NCI-H1694 (cell line): Measurements from ENCODE around the gene DNAH2.

Source experiments
- DNase-seq: peaks from one replicate; lab custom pipeline; 2025; lab: John Stamatoyannopoulos, UW

Gene DNAH2

DNA sequence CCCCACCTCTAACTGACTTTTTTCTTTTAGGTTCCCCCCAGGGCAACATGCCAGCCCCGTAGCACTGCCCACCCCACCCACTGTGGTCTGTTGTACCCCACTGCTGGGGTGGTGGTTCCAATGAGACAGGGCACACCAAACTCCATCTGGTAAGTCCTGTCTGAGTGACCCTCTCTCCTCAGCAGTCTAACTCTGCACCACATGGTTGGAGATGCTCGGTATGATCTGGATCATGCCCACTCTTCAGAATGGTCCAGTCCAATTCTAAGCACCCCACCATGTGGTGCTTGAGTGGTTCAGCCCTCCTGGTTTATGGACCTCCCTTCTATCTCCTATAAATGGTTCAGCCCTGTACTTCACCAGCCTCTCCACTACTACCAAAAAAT is 122.3 kb downstream of the DNAH2 start:
- no peak for DNase-seq

DNA sequence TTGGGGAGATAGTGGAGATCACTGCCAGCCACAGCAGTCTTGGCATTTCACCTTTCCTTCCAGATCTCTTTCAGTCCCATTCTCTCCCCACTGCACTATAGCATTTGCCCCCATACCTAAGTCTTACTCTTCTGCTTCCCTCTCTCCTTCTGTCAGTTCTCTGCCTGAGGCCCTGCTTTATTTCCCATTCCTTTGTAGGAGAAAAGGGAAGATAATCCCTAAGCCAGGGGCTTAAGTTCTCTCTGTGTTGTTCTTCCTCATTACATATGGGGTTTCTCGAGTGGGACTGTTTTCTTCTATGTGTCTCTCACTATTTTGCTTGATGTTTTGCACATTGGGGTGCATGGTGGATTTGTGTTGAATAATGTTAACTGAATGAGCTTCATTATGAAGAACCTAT is 122.9 kb downstream of the DNAH2 start:
- no peak for DNase-seq

DNA sequence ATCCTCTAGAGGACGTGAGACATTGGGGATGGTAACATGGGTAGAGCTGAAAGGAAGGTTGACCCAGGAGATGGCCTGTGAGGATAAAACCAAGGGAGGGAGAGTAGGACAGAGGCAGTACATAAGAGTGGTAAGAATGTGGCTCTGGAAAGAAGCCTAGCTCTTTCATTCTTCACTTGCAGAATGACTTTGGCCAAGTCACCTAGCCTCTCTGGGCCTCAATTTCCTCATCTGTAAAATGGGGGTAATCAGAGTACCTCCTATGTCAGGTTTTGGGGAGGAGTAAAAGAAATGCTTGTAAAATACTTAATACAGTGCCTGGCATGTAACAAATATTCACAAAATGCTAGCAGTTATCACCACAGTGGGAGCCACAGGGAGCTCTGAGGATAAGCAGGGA is 123.3 kb downstream of the DNAH2 start:
- no peak for DNase-seq

DNA sequence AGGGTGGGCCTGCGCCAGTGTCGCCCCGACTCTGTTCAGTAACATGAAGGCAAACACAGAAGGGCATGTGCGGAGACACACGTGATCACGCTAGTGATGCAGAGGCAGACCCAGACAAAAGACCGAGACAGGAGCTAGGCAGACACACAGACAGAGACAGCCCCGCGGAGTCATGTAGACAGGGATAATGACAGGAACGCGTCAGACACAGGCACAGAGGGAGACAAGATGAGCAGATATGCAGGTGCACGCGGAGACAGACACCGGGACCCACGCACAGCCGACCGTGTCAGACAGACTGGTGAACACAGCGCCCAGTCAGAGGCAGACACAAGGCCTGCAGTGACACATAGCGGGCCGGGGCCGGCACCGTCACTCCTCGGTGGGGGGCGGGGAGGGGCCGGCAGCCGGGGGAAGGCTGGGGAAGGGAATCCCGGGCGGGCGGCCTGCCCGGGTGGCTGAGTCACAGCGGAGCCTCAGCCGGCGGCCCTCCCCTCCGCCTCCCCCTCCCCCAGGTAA is 123.9 kb downstream of the DNAH2 start:
- DNase-seq: peak; percentile 46

DNA sequence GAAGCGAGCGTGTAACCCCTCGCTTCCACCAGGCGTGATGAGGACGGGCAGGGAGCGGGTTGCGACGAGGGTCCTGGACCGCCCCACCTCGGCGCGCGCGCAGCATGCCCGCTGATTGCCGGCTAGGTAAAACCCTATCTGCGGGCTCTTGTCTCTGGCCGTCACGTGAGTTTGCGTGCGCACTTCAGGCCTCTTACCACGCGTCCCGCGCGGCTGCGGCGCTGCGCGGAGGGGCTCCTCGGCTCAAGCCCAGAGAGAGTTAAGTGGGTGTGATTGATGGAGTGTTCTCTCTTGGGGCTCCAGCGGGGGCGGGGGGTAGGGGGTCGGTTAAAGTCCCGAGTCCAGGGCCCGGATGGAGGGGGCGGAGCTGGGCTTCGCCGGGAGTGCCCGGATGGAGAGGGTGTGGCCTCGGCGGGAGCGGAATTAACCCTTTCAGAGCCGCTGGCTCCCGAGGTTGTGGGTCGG is 124.4 kb downstream of the DNAH2 start:
- DNase-seq: peak; percentile 81

DNA sequence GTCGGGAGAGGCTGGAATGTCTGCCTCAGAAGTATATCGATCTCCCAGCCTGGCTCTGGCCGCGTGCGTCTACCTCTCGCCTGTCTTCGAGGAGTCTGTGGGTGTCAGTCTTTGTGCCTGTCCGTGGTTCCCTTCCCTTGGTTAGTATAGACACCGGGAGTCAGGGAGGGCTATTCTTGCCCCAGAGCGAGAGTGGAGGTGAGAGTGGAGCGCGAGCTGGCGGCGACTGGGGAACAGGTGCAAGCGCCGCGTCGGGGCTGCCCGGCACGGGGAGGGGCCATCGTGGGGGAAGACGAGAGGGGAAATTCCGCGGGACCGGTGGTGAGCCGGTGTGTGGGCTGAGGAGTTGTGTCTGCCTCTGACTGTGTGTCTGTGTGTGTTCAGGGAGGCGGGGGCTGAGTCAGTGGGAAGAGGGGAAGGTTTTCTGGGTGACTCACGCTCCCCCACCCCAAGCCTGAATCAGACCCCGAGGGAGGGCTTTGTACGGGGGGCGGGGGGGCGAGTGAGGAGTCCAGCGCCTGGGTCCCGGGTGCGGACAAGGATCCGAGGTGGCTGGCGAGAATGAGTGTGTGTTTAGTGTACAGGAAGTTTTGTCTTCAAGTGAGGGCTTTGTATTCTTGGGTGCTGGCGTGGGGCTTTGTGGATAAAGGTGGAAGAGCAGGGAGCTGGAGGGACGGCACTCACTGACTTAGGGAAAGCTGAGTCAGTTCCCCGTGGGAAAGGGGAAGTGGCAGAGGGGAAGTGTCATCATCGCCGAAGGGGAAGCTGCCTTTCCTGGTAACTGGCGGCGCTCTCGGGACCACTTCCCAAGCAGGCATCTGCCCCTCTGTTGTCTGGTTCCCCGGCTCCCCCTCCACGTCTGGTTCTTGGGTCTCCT is 125.1 kb downstream of the DNAH2 start:
- DNase-seq: no peak

DNA sequence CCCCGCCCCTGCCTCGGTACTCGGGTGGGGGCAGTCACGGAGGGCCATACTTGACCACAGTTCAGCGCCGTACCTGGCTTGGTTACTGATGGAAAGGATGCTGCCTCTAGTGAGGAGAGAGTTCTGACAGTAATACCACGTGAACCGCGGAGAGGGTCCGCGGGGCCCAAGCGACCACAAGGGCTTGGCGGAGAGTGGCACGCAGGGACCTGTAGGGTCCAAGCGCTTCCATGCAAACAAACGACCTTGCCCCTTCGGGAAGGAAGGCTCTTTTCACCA is 125.7 kb downstream of the DNAH2 start:
- no peak for DNase-seq

DNA sequence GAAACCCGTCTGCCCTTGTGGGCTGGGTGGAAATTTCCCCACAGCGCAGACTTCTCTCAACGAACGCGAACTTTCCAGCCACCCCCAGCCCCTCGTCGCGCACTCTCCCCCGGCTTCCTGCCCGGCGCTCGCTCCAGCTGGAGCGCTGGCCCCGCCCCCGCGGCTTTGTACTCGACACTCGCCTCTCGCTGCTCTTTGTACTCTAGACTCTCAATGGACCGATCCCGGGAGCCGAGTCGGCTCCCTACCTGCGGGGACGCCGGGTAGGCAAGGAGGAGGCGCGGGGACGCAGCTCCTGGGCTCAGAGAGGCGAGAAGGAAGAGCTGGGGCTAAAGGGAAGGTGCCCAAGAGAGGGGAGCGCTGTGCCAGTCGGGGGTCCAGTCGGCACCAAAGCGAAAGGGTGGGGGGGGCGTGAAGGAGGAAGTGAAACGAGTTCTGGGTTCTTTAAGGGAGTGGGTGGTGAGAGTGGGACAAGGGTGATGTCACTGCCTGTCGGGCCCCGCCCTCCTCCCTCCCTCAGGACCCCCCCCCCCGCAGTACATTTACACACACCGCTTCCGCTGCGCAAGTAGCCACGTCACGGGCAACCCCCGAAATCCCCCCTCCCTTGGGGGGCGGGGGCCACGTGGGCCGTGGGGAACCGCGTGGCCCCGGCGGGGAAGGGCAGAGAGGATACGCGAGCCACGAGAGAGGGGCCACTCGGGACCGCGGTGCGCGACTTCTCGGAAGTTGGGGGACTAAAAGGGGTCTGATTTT is 126.2 kb downstream of the DNAH2 start:
- peak; percentile 15 for DNase-seq

DNA sequence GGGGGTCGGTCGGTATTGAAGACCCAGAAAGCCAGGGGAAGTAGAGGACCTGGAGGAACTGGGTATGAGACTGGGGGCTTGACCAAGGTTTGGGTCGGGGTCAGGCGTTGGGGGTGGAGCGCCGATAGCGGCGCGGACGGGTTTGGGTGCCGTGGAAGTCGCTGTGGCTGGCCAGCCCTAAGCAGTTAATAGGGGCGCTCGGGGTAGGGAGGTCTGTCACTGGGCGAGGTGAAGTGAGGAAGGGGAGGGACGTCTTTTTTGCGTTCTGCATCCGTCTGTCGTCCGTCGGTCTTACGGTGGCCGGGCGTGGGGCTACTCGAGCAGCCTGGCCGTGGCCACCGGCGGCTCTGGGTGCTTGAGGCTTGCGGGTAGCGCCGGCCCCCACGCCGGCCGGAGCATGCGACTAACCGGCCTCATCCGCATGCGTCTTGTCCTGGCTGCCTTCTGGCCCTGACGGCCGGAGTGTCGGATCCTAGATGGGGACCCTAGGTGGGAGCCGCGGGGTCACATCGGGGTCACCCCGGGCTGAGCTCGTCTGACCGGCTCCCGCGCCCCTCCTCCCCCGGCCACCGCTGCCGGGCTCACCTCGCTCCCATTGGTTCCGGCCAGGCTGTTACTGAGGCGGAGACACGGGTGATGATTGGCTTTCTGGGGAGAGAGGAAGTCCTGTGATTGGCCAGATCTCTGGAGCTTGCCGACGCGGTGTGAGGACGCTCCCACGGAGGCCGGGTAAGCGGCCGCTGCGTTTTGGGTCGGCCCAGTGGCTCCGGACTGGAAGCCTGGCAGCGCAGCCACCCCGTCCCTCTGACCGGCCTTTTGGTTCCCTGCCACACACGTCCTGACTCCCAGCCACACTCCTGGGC is 127.0 kb downstream of the DNAH2 start:
- peak; percentile 69 for DNase-seq

DNA sequence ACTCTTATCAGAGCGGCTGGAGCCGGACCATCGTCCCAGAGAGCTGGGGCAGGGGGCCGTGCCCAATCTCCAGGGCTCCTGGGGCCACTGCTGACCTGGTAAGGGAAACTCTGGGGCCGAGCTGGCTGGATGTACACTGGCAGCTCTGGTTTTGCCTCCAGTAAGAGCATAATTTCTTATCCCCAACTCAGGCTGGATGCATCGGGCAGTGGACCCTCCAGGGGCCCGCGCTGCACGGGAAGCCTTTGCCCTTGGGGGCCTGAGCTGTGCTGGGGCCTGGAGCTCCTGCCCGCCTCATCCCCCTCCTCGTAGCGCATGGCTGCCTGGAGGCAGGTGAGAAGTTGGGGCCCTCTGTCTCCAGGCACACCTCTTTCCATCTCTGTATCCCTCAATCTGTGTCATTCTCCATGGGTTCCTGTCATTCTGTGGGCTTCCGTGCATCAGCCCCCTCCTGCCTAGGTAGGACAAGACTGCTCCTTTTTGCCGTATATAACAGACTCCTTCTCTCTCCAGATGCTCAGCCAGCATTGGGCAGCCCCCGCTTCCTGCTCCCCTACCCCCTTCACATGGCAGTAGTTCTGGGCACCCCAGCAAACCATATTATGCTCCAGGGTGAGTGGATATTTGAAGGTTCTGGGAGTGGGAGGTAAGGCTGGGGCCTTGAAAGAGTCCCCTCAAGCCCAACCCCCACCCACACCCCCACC is 128.0 kb downstream of the DNAH2 start:
- no peak for DNase-seq

DNA sequence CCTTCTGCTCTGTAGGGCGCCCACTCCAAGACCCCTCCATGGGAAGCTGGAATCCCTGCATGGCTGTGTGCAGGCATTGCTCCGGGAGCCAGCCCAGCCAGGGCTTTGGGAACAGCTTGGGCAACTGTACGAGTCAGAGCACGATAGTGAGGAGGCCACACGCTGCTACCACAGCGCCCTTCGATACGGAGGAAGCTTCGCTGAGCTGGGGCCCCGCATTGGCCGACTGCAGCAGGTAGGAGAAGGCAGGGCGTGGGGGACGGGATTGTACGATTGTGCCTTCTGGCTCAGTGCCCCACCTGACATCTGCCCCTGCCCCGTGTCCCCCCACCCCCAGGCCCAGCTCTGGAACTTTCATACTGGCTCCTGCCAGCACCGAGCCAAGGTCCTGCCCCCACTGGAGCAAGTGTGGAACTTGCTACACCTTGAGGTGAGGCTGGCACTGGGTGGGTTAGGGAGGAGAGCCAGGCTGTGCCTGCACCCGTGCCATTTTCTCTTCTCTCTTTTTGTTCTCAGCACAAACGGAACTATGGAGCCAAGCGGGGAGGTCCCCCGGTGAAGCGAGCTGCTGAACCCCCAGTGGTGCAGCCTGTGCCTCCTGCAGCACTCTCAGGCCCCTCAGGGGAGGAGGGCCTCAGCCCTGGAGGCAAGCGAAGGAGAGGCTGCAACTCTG is 128.7 kb downstream of the DNAH2 start:
- DNase-seq: no peak

DNA sequence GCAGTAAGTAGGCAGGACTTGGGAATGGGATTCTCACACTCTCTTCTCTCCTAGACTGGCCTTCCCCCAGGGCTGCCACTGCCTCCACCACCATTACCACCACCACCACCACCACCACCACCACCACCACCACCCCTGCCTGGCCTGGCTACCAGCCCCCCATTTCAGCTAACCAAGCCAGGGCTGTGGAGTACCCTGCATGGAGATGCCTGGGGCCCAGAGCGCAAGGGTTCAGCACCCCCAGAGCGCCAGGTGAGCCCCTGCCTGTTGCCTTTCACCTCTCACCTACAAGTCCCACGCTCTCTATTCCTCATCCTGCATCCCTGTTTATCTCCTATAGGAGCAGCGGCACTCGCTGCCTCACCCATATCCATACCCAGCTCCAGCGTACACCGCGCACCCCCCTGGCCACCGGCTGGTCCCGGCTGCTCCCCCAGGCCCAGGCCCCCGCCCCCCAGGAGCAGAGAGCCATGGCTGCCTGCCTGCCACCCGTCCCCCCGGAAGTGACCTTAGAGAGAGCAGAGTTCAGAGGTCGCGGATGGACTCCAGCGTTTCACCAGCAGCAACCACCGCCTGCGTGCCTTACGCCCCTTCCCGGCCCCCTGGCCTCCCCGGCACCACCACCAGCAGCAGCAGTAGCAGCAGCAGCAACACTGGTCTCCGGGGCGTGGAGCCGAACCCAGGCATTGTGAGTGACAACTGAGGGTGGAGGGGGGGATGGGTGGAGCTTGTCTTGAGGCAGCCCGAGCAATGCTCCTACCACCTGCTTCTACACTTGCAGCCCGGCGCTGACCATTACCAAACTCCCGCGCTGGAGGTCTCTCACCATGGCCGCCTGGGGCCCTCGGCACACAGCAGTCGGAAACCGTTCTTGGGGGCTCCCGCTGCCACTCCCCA is 129.5 kb downstream of the DNAH2 start:
- no peak for DNase-seq

DNA sequence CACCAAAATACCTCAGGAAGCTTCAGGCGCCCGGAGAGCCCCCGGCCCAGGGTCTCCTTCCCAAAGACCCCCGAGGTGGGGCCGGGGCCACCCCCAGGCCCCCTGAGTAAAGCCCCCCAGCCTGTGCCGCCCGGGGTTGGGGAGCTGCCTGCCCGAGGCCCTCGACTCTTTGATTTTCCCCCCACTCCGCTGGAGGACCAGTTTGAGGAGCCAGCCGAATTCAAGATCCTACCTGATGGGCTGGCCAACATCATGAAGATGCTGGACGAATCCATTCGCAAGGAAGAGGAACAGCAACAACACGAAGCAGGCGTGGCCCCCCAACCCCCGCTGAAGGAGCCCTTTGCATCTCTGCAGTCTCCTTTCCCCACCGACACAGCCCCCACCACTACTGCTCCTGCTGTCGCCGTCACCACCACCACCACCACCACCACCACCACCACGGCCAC is 130.6 kb downstream of the DNAH2 start:
- DNase-seq: no peak

DNA sequence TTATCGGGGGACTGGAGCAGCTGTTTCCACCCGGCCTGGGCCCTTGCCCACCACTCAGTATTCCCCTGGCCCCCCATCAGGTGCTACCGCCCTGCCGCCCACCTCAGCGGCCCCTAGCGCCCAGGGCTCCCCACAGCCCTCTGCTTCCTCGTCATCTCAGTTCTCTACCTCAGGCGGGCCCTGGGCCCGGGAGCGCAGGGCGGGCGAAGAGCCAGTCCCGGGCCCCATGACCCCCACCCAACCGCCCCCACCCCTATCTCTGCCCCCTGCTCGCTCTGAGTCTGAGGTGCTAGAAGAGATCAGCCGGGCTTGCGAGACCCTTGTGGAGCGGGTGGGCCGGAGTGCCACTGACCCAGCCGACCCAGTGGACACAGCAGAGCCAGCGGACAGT is 131.2 kb downstream of the DNAH2 start:
- DNase-seq: no peak

DNA sequence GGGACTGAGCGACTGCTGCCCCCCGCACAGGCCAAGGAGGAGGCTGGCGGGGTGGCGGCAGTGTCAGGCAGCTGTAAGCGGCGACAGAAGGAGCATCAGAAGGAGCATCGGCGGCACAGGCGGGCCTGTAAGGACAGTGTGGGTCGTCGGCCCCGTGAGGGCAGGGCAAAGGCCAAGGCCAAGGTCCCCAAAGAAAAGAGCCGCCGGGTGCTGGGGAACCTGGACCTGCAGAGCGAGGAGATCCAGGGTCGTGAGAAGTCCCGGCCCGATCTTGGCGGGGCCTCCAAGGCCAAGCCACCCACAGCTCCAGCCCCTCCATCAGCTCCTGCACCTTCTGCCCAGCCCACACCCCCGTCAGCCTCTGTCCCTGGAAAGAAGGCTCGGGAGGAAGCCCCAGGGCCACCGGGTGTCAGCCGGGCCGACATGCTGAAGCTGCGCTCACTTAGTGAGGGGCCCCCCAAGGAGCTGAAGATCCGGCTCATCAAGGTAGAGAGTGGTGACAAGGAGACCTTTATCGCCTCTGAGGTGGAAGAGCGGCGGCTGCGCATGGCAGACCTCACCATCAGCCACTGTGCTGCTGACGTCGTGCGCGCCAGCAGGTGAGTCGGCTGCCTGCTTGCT is 131.7 kb downstream of the DNAH2 start:
- no peak for DNase-seq

DNA sequence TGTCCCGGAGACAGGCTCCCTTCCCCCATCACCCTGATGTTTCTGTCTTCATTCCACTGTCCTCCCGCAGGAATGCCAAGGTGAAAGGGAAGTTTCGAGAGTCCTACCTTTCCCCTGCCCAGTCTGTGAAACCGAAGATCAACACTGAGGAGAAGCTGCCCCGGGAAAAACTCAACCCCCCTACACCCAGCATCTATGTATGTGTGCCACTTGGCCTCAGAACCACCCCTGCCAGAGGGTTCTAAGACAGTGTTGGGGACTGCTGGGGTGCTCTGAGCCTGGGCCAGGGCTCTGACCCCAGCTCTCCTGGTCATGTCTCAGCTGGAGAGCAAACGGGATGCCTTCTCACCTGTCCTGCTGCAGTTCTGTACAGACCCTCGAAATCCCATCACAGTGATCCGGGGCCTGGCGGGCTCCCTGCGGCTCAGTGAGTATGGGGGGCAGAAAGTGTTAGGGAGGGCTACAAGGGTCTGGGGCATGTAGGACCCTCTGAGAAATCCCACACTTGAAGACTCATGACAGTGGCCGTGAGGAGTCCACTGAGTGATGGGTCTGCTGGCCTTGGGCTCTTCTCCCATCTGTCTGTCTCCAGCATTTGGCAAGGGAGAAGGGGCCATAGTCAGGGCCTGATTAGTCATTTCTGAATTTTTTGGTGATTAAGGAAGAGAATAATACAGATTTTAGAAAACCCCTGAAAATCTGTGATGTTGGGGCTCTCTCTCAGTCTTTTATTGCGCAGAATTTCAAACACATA is 132.4 kb downstream of the DNAH2 start:
- DNase-seq: no peak

DNA sequence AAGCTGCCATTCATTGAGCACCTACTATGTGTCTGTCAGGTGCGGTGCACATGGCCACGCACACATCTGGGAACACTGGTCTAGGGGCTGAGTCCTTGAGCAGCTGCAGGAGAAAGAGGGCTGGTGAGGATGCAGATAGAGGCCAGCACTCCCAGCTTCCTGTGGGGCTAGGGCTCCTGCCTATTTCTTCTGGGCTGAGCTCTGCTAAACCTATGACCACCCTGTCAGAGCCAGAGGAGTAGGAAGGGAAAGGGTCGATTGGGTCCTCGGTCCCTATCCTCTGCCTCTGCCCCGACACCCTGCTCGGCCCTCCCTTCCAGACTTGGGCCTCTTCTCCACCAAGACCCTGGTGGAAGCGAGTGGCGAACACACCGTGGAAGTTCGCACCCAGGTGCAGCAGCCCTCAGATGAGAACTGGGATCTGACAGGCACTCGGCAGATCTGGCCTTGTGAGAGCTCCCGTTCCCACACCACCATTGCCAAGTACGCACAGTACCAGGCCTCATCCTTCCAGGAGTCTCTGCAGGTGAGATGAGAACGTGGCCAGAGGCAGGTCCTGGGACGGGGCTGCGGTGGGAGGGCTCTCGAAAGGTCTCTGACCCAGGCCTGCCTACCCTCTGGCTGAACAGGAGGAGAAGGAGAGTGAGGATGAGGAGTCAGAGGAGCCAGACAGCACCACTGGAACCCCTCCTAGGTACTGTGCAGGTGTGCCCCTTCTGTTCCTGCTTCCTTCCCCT is 133.3 kb downstream of the DNAH2 start:
- no peak for DNase-seq
